NK-92 treated with Interleukin-12 subunit alpha and Interleukin-12 subunit beta, amount 100 ng/mL, for 24 hours (cell line): ENCODE results near the gene CADPS2.
"Not testable (repeated sequence)": the region's sequence is repeated elsewhere in the genome, so short reads cannot be mapped to it uniquely, and the experiment has no call there.

Experiments
- DNase-seq: peaks from one replicate; lab custom pipeline; 2025; lab: John Stamatoyannopoulos, UW

CADPS2 gene

DNA sequence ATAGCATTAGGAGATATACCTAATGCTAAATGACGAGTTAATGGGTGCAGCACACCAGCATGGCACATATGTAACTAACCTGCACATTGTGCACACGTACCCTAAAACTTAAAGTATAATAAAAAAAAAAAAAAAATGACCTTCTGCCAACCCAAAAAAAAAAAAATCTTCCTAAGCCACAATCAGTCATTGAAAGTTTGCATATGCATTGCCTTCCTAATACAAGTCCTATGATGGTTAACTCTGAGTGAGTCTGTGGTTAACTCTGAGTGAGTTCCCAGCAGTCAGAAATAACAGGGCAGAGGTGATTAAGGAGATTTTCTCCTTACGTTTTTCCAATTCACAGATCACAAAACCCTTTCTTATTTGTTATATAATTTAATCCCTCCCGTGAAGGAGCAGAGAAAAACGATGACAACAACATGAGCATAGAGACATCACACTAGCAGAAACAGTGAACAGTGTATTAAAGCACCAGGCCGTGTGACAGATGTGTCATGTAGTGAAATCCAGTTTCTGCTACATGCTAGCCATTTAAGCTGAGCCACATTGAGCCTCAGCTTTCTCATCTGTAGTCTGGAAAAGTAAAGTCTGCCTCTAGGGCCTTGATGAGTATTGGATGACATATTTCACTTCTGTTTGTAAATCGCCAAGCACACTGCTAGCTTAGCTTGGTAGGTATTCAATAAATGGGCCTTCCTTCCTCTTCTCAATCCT lies 176.2 kb downstream of the CADPS2 start:
- DNase-seq = no peak

DNA sequence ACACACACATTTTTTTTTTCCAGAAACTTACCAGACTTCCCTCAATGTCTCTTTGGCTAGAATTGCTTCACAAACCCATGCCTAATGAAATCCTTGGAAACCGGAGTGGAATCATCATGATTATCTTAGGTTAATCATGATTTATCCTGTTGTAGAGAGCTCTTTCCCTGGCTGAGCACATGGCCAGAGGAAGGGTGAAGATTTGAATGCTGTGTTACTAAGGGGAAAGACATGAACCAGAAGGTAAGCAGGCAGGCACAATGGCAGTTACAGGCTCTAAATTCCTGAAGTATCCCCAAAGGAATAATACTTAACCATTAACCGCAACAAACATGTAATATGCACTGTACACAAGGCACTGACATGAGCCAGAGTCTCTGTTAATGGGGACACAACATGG lies 179.4 kb downstream of the CADPS2 start:
- no peak for DNase-seq

DNA sequence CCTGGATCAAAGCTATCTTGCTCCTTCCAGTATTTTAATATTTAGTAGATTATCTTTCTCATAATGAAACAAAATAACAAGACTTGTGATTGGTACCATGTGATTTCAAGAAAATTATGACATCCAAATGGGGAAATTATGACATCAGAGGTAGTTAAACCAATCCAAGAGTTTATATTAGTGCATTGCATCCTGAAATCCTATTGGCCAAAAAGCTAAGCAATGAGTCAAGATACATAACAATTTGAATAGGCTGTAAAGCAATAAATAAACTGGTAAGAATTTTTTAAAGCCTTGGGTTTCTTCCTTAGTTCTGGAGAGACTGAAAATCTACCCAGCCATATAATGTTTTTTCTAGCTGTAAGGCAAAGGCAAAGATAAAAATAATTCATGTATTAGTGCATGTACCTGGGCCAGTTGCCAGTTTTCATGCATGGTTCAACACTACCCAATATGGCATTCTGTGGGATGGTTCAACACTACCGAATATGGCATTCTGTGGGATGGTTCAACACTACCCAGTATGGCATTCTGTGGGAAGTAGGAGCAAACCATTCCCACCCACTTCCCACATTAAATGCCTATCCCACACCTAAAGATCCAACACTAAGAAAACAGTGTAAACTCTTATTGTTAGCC lies 183.3 kb downstream of the CADPS2 start, which contains the start of gene RNF148:
Gene RNF148, minus strand, starts transcription at position 51 of the 639 bp plus-strand sequence. CDS start 172 bp downstream, outside the sequence.
- DNase-seq = no peak

DNA sequence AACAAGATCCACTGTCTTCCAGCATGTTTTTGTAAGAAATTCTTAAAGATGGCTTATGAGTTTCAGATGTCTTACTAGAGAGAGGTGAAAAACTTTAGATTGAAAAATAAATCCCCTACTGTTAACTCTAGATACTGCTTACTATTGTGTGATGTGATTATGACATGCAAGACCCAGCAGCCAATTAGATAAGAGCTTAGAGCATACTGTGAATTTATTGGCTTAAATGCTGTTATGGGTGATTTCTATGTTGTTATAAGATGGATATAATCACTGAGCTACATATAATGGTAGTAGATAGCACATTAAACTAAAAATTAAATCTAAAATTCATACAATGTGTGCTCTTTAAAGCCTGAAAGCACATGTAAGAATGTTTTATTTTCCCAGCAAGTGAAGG lies 187.2 kb downstream of the CADPS2 start, which contains the start of gene RNF133:
Gene RNF133, minus strand, starts transcription at position 101 of the 400 bp plus-strand sequence. CDS start 199 bp downstream, outside the sequence.
- no peak for DNase-seq

DNA sequence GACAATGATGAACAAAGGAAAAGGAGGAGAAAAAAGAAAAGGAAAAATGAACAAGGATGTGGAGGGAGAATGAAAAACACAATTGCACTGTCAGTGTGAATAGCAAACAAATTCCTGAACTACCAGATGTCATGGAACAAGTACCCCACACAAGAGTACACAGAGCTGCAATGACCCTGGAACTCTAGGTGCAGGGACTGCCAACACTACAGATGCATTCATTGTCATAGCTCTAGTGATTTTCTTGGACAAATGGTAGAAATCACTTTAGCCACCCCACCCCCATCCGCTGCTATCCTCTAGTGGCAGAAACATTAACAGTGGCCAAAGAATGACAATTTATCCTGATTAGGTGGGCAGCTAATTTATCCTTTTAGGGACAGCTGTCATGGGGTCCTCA lies 190.4 kb downstream of the CADPS2 start:
- DNase-seq = no peak

DNA sequence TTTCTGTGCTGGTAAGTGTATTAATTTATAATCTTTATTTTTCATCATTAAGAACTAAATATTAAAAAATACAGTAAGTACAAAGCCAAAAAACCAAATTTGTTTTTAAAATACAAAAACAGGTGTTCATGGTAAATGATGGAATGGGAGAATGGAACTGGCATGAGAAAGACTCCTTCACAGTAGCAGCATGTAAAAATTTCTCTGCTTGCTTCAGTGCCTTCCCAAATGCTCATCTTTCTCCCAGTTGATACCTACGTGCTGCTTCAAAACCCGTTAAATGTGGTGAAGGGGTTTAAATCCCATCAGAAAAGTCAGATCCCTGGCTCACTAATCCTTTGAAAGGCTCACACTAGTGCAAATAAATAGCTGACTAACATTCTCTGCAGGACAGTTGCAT lies 191.6 kb downstream of the CADPS2 start:
- no peak for DNase-seq

DNA sequence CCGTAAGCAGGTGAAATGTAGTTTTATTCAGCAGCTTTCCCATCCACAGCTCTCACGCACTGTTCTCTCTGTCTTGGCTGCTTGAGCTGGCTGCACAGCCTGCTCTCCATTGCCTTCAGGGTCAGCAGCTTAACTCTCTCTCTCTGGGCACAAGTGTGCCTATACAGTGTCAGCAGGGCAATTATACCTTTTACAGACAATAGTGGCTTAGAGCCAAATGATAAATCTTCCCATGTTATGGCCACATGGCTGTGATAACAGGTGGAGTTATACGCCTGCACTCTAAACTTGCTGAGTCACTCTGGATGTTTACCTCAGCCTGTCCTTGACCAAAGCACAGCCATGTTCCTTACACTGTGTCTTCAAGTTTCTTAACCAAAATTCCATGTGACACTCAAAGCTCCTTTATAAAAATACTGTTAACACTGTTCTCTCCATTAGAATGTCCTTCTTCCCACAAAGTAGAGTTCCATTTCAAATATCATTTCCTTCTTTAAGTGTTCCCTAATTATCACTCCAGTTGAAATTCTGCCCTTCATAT lies 193.4 kb downstream of the CADPS2 start:
- DNase-seq = no peak

DNA sequence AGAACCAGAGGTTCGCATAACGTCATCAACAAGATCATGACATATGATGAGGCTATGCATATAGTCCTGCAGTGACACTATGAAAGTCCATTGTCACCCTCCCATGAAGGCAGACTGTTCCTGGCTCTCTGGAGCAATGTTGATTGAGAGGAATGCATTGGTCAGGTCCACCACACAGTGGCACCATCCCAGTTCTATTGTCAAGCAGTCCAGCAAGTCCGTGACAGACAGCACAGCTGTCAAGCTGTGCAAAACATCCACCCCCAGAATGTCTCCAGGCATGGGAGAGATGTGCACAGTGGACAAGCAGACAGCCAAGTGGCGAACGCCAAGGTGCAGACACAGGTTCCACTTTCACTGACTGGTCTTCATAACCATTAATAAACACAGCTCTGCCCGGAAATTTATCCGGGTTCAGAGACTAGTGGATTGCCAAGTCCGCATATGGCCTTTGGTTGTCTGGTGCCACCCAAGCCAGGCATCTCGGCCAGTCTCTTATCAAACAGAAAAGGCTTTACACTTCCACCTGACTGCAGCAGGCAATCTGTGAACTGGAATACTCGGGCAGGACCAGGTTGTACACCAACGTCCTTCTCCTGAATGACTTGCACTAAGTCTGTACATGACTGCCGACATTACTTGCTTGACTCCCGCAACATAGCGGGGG lies 194.6 kb downstream of the CADPS2 start:
- no peak for DNase-seq

DNA sequence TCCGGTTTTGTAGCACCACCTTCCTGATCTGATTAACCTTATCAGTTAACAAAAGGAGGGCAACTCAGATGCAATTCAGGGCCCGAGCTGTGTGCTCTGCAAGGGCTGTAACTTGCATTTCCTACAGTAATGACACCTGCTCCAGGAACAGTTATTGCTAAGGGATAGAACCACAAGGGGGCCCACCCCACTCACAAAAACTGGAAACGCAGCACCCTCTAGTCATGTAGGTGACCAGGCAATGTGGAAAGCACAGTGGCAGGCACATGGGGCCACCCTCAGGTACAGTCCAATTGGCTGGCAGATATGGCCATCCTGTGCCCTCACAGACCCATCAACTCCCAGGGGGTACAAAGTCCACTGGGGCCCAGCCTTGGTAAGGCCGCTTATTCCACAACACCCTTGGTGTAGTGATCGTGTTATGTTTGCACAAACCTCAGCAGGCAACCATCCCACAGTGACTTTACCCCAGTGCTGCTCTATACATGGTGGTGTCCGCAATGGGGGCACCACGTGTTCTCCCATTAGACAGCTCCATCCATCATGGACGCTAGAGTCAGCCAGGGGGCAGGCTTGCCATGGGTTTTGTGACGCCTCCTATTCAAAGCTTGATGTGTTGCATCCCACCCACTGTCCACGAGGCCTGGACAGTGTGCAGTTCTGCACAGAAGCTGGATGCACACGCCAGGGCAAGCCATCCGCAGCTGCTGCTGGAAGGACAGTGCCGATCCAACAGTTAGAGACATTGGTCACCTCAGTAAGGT lies 196.7 kb downstream of the CADPS2 start:
- no peak for DNase-seq

DNA sequence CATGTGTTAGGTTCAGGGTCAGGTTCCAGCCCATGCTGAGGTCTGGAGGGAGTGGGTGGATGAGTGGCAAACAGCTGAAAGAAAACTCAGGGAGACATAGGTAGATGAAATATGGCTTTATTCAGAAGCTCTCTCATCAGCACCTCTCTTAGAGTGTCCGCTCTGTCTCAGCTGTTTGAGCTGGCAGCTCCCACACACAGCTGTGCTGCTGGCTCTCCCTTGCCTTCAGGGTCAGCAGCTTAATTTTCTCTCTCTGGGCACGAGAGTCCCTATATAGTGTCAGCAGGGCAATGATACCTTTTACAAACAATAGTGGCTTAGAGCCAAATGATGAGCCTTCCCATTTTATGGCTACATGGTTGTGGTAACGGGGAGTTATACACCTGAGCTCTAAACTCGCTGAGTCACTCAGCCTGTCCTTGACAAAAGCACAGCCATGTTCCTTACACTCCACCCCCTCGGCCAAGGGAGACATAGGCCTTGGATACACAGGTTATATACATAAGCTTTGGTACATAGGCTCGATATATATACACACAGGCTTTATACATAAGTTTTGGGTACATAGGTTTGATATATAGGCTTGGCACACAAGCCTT lies 197.8 kb downstream of the CADPS2 start:
- no peak for DNase-seq

DNA sequence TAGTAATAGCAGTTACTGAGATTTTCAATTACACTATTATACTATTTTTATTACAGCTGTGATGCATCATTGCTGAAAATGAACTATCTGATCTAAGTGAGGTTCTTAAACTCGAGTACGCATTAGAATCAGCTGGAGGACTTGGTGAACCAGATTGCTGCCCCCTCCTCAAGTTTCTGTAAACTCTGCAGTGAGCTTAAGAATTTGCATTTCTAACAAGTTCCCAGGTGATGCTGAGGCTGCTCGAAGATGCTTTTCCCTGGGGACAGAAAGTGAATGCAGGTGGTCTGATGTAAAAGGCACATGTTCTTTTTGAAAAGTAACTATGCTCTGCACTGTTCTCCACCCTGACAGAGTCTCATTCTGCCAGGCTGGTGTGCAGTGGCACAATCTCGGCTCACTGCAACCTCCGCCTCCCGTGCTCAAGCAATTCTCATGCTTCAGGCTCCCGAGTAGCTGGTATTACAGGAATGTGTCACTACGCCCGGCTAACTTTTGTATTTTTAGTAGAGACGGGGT lies 199.8 kb downstream of the CADPS2 start:
- no peak for DNase-seq

DNA sequence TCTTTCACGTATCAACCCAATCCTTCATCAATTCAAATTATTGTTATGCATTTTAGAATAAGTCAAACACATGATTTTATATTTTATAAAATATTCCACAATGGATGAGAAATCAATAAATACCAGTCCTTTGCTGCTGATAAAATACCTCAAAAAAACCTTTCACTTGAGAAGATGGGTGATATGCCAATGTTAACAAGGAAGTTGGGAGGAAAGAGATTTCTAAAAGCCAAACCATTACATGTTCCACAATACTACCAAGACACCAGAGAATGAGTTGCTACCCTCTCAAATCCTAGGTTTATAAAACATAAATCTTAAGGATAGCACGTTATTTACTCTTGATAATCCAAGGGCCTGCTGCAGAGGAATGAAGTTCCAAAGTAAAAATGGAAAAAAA lies 201.8 kb downstream of the CADPS2 start:
- no peak for DNase-seq

DNA sequence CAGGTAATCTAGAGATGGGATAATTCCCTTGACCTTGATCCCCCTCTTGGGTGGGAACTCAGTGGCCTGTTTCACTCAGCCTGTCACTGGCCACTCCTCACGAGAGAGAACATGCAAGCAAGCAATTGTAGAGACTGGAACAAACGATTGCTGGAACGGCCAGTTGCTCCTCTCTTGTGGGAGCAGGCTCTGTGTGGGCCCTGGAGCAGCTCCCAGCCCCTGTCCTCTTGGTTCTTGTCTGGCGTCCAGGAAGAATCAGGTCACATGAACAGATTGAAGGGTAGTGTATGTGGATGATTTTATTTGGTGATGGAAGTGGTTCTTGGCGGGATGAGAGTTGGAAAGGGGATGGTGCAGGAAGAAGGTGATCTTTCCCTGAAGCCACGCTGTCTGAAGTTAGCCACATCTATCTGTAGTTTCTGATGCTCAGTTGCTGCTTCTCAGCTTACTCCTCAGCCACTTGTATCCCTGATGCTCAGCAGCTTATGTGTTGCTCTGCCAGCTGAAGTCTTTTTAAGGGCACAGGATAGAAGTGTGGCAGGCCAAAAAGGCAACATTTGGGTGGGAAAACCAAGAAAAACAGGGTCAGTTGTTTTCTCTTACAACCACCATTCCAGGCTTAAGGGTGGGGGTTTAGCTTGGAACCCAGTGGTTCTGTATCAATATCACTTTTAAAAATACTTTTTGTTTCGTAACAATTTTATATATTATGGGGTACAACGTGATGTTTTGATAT lies 203.3 kb downstream of the CADPS2 start:
- no peak for DNase-seq

DNA sequence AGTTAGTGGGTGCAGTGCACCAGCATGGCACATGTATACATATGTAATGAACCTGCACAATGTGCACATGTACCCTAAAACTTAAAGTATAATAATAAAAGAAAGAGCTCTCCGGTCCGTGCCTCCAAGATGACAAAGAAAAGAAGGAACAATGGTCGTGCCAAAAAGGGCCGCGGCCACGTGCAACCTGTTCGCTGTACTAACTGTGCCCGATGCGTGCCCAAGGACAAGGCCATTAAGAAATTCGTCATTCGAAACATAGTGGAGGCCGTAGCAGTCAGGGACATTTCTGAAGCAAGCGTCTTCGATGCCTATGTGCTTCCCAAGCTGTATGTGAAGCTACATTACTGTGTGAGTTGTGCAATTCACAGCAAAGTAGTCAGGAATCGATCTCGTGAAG lies 205.1 kb downstream of the CADPS2 start:
- DNase-seq = not testable (repeated sequence)

DNA sequence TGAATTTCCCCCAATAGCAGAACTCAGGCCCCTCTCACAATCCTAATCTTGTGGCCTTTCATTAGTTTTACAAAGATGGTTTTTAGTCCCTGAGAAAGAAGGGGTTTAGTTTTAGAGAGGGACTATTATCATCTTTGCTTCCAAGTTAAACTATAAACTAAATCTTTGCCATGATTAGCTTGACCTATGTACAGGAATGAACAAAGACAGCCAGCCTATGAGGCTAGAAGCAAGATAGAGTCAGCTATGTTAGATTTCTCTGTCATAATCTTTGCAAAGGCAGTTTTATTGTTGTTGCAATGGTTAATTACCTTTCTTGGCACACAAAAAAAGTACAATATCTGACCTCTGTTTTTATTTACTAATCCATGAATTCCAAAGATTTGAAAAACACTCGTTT lies 206.4 kb downstream of the CADPS2 start:
- no peak for DNase-seq

DNA sequence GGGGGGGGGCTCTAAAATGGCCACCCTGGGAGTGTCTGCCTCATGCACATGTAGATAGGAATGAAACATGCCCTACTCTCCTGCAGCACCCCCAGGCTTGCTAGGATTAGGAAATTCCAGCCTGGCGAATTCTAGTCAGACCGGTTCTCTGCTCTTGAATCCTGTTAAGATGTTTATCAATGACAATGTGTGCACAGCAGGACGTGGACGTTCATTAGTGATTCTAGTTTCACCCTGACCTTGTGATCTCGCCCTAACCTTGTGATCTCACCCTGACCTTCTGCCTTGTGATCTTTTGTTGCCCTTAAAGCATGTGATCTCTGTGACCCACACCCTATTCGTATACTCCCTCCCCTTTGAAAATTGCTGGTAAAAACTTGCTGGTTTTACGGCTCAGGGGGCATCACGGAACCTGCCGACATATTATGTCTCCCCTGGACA lies 207.0 kb downstream of the CADPS2 start:
- DNase-seq = not testable (repeated sequence)

DNA sequence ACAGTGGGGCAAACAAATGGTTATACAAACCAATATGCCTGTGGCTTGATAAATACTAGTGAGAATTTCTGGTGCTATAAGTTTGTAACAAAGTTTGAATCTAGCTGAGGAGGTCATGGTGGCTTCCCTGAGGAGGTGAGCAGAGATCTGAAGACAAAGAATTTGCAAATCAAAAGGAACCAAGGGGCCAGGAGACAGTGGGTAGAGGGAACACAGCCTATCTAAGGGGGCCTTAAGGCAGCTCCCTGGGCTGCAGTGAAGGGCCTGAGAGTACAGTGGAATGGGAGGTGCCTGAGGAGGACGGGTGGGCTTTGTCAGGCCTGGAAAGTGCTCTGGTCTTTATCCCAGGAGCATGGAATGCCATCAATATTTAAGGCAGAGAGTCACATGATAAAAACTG lies 209.1 kb downstream of the CADPS2 start:
- no peak for DNase-seq

DNA sequence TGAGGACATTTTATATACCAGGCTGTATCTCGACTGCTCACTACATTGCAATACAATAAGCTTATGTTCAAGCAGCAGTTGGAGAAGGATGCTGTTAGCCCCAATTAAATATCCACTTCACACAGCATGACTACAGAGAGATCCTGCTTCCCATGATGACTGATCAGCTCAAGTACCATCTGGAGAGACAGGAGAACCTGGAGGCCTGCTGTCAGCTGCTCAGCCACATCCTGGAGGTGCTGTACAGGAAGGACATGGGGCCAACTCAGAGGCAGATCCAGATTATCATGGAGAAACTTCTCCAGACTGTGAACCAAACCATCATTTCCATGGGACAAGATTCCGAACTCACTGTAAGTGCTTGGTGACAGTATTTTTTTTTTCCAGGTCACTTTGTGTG lies 209.8 kb downstream of the CADPS2 start:
- no peak for DNase-seq

DNA sequence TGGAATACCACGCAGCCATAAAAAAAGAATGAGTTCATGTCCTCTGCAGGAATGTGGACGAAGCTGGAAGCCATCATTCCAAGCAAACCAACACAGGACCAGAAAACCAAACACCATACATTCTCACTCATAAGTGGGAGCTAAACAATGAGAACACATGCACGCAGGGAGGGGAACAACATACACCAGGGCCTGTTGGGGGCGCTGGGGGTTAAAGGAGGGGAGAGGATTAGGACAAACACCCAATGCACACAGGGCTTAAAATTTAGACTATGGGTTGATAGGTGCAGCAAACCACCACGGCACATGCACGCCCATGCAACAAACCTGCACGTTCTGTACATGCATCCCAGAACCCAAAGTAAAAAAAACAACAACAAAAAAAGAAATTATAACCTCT lies 210.6 kb downstream of the CADPS2 start:
- DNase-seq = no peak

DNA sequence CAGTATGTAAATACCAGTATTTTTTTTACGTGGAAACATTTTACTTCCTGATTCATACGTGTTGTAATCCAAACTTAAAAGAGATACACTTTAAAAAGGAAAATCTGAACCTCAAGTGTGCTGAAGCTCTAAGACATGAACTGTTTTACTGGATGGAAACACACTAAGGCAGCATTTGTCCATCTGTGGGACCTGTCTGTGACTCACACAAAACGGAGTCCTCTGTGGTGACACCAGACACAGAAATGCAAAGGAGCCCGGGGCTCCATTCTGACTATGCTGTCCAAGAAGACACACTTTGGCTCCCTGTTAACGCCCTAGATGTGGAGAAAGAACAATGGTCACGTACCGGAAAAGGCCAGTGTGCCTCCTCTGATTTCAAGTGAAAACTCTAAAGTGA lies 211.2 kb downstream of the CADPS2 start:
- no peak for DNase-seq

DNA sequence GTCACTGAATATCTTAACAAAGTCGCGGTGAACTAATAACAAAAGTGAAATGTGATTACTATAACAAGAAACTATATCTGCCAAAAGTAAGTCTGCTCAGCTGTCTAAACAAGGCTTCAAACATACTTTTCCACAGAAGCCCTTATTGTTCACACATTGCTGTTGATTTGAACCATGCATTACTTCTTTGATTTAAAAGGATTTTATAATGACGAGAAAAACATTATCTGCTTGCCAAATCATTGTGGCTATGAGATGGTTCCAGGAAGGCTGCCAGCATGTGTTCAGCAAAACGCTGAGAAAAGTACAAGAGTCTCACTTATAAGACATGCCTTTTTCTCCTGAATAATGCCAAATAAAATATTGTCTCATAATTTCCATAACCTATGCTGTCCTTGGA lies 211.8 kb downstream of the CADPS2 start:
- DNase-seq = no peak
